ENCODE measurements around the gene SSH3.
A peak's percentile ranks its signal among the peaks of the same experiment; 100 is the strongest.
"Not testable (repeated sequence)": the region's sequence is repeated elsewhere in the genome, so short reads cannot be mapped to it uniquely, and the experiment has no call there.

The SSH3 gene

DNA sequence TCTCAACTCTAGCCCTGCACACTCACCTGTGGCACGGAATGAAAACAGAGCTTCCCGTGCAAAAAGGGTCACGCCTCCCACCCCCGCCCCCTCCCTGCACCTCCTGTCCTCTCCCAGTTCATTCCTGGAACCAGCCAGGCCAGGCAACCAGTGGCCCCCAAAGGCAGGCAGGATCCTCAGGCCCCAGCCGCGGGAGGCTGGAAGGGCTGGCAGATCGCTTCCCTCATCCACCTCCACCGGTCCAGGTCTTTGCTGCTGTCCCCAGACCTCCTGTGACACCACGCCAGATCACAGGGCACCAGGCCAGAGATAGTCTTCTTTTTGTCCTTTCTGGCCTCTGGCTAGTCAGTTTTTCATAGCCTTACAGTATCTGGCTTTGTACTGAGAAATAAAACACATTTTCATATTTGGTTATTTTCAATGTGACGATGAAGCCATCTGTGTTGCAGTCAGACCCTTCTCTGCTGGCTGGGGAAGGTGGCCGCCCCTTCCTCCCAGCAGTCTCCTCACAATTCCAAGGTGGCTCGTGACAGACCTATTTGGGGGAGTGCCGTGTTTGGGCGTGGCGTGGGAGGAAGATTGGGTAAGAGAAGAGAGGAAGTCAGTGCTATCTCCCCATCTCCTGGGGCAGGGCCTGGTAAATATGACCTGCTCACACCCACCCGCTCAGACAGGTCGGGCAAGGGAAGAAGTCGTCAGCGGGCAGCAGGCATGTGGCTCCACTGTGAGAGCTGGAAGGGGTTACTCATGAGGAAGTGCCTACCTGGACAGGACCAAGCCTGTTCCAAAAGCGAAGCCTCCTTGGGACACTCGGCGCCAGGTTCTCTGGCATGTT, 9.1 kb downstream of the SSH3 start:
- no peak for DNase-seq (ENCODE audit: low read depth)

GRCh38 chr11:67313125-67313890, 10.0 kb downstream of the SSH3 start:
- no peak for DNase-seq (ENCODE audit: low read depth)

GRCh38 chr11:67314218-67314617, 10.9 kb downstream of the SSH3 start:
- DNase-seq (ENCODE audit: low read depth), result no peak

- DNase-seq (ENCODE audit: low read depth), result no peak
These were observed 12.1 kb downstream of the SSH3 start for GRCh38 chr11:67315325-67315909.

GRCh38 chr11:67316882-67317204, 13.5 kb downstream of the SSH3 start:
- no peak for DNase-seq (ENCODE audit: low read depth)

- DNase-seq (ENCODE audit: low read depth), result peak; percentile 98
These were observed 14.0 kb downstream of the SSH3 start for GRCh38 chr11:67317205-67317887.

DNA sequence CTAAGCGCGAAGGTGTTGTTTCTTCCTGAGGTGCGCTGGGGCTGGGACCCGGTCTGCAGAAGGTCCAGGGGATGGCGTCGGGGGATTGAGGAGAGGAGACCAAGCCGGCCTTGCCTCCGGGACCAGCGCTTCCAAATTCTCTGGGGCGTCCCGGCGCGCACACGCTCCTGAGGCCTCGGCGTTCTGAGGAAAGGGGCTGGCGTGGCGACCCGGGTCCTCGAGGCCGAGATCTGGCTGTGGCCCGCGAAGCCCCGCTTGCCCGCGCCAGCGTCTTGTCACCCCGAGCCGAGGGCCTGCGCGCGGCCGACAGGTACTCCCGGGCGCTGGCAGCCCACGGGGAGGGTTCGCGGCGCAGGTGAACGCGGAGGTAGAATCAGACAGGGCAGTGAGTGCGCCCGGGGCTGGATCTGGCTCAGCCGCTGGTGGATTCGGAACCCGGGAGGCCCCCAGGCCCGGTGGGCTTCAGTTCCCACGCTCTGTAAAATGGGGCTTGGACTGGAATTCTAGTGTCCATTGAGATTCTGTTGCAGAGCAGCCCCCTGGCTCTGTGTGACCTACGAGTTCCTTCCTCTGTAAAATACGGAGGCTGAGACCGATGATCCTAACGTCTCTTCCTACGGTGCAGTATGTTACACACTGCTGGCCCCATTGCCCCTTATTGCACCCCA, 14.7 kb downstream of the SSH3 start:
- DNase-seq (ENCODE audit: low read depth), result no peak

GRCh38 chr11:67318876-67319275, 15.5 kb downstream of the SSH3 start:
- not testable (repeated sequence) for DNase-seq (ENCODE audit: low read depth)

- DNase-seq (ENCODE audit: low read depth), result no peak
These were observed 16.7 kb downstream of the SSH3 start for GRCh38 chr11:67320011-67320410.

- no peak for DNase-seq (ENCODE audit: low read depth)
These were observed 17.4 kb downstream of the SSH3 start for GRCh38 chr11:67320691-67321090.

- DNase-seq (ENCODE audit: low read depth), result no peak
These were observed 18.1 kb downstream of the SSH3 start for GRCh38 chr11:67321313-67321871.

DNA sequence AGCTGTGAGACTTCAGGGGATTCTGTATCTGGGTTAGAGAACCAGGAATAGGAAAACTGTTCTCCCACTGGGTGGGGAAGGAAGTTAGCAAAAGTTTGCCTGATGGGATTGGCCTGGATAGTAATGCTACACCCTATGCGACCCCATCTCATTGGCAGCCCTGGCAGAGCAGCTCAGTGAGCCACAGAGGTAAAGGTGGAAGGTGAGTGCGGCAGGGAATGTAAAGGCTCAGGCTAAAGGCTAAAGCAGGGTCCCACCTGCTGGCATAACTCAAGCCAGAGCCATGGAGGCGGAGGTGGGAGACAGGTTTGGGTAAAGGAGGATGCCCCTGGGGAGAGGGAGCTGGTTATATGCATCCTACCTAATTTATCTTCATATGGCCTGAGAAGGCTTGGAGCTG, 18.7 kb downstream of the SSH3 start:
- DNase-seq (ENCODE audit: low read depth), result no peak

DNA sequence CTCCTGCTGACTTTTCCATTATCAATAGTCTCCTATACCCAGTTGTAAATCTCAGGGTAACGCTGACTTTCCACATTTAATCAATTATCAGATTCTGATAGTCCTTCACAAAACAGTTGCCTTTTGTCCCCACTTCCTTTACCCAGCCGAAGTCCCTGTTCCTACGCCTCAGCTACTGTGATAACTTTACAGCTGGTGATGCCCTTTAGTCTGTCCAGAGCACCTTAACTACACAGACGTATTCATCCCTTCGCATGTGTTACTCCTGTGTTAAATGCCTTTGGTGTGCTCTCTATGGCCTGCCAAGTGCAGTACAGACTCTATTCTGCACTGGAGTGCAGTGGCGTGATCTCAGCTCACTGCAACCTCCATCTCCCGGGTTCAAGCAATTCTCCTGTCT, 20.2 kb downstream of the SSH3 start:
- DNase-seq (ENCODE audit: low read depth), result no peak

DNA sequence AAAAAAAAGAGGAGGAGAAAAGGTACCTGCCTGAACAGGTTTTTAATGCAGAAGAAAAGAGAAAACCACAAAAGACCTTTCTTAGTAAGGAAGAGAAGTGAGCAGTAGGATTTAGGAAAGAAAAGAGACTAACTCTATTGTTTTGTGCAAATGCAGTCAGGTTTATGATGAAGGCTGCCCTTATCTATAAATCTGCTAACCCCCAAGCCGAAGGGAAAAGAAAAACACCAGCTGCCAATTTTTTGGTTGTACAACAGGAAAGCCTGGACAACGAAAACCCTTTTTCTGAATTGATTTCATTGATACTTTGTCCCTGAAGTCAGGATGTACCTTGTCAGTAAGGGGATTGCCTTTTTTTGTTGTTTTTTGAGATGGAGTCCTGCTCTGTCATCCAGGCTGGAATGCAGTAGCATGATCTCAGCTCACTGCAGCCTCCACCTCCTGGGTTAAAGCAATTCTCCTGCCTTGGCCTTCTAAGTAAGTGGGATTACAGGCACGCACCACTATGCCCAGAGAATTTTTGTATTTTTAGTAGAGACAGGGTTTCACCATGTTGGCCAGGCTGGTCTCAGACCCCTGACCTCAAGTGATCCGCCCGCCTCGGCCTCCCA, 28.9 kb downstream of the SSH3 start:
- no peak for DNase-seq (ENCODE audit: low read depth)

DNA sequence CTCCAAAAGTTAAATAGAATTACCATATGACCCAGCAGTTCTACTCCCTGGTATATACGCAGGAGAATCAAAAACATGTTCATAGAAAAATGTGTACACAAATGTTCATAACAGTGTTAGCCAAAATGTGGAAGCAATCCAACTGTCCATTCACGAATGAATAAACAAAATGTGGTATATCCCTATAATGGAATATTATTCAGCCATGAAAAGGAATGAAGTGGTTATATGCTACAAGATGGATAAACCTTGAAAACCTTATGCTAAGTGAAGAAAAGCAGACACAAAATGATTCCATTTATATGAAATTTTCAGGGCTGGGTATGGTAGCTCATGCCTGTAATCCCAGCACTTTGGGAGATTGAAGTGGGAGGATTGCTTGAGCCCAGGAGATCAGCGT, 33.9 kb downstream of the SSH3 start:
- no peak for DNase-seq (ENCODE audit: low read depth)

DNA sequence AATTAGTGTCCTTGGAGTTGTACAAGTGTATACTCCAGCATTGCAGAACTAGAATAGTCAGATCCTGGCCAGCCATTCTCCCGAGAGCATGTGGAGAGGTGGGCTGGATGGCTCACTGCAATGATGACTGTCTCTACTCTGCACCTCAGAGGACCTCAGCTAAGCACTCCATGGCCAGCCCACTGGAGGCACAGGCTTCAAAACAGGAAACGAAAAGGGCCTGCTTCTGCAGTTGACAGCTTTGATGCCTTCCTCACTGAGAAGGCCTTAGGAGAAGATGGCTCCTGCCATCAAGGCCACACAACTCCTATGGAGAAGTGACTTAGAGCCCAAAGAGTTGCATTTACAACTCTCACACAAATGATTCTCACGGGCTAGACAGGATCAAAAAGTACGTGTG, 40.9 kb downstream of the SSH3 start:
- DNase-seq (ENCODE audit: low read depth), result no peak

DNA sequence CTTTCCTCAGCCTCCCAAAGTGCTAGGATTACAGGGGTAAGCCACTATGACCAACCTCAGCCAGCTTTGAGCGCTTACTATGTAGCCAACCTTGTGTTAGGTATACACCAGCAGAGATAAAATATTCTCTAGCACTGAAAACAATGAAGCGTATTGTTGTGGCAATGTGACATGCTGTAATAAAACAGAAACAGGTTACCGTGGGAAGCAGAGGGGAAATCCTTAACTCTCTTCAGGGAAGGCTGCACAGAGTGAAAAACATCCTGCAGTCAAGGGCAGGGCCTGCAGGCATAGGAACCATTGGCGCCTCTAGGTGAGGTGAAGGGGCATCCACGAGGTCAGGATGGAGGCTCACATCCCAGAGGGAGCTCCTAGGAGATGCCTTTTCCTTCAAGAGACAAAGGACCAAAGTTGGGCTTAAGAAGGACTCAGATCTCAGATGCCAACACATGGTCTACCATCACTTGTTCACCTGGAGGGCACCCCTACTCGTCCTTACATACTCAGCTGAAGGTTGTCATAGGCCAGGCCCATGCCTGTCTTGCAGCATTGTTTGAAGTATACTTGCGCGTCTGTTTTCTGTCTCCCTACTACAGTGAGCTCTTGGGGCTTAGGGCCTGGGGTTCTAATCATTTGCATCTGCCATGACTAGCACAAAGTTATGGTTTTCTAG, 42.1 kb downstream of the SSH3 start:
- DNase-seq (ENCODE audit: low read depth), result no peak

- DNase-seq (ENCODE audit: low read depth), result no peak
These were observed 42.8 kb downstream of the SSH3 start for GRCh38 chr11:67345920-67346819.

GRCh38 chr11:67347964-67348749, 44.8 kb downstream of the SSH3 start:
- DNase-seq (ENCODE audit: low read depth), result no peak

Data from stimulated activated CD8-positive, alpha-beta memory T cell treated with anti-CD3 and anti-CD28 coated beads, Interleukin-7, amount 100 ng/mL, for 24 hours (primary cell).